GM18517 (cell line): Measurements from ENCODE around the gene ANKRD13C.
"Not testable (repeated sequence)": the region's sequence is repeated elsewhere in the genome, so short reads cannot be mapped to it uniquely, and the experiment has no call there.

ENCODE experiments used
- ATAC-seq: cut with Tn5 transposase; IDR thresholded peaks from one replicate; pipeline ENCODE4 v1.9.1; 2021; ENCODE audit warnings: mild to moderate bottlenecking, moderate library complexity; ENCODE audit not compliant: unreplicated experiment

ANKRD13C gene

GRCh38 chr1:70361727-70362398 is 7.3 kb upstream of the ANKRD13C start:
- no peak for ATAC-seq

DNA sequence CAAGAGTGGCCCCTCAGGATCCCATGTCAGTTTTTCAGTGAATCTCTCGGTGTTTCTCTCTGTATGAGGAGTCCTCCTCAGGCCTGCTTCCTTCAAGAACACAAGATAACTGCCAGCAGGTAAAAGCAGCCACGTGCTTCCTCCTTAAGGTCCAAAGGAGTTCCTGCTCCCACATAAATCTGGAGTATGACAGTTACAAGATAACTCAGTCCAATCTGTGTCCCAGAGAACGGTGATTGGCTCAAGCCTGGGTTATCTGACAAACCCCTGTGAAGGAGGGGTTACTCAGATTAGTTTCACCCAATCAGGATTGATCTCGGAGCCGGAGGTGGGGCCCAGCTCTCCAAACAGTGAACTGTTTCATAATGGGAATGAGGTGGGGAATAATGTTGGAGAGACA is 5.8 kb upstream of the ANKRD13C start:
- ATAC-seq = no peak

- ATAC-seq = peak; percentile 49
These were observed 4.5 kb upstream of the ANKRD13C start for GRCh38 chr1:70358921-70359564.

GRCh38 chr1:70355920-70356319 is 1.4 kb upstream of the ANKRD13C start:
- no peak for ATAC-seq

DNA sequence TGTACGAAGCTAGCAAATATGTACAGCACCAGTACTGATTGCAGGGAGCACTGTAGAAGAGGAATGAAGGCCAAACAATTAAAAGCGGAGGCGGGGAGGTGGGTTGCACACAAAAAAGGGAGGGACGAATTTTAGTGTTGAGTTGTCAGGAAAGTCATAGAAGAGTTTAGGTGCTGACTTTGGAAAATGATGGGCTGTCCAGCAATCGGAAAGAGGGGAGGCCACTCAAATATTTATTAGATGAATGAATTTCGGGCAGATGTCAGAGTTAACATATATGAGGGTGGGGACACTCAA is 537 bp upstream of the ANKRD13C start:
- ATAC-seq = no peak

- peak; percentile 34 for ATAC-seq
These were observed 756 bp downstream of the ANKRD13C start for GRCh38 chr1:70353601-70354331.

DNA sequence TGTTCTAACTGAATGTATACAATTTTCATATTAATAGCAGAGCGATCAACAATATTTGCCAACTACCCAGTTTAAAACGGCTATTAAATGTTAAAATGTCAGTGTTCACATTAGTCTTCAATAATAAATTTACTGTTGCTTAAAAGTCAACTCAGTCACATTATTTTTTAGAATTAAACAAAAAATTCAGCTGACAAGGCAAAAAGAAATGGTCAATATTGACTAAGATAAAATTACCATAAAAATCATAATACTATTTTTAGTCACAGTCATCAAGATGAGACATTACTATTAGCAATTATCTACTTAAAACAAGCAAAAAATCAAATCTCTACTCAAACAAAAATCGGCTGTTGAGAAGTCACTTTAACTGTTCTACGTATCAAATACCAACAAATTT is 1.5 kb downstream of the ANKRD13C start:
- ATAC-seq = no peak

GRCh38 chr1:70349799-70350198 is 4.7 kb downstream of the ANKRD13C start:
- ATAC-seq = not testable (repeated sequence)

DNA sequence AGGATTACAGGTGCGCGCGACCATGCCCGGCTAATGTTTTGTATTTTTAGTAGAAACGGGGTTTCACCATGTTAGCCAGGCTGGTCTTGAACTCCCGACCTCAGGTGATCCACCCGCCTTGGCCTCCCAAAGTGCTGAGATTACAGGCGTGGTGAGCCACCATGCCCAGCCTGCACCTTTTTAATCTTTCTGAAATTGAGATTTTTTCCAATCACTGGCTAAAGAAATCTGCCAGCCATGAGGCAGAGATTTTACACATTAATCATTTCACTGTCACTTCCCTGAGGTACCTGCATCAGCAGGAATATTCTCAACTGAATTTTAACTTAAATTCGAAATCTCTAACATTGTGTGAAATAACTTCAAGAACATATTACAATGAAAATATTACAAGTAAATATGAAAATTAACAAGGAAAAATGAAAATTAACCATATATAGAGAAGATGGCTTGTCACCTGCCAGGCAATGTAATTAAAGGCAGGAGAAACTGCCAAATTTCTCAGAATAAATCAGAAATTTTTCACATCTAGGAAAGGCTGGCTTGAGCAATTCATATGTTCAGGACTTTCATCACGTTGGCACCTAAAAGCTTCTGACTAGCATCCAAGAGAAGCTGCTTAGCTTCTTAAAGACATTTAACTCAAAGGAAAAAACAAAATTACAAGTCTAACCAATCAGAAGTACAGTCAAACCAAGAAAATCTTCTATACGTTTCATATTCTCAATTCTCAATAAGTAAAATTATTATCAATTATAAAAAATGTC is 5.9 kb downstream of the ANKRD13C start:
- ATAC-seq = no peak

DNA sequence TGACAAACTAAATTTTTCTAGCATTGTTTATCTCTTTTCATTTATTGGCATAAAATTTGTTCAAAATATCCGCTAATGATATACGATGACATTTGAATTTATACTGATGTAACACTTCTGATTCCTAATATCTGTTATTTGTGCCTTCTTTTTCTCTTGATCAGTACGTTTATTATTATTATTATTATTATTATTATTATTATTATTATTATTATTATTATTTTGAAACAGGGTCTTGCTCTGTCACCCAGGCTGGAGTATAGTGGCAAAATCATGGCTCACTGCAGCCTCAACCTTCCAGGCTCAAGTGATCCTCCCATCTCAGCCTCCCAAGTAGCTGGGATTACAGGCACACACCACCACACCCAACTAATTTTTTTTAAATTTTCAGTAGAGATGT is 14.9 kb downstream of the ANKRD13C start:
- not testable (repeated sequence) for ATAC-seq

DNA sequence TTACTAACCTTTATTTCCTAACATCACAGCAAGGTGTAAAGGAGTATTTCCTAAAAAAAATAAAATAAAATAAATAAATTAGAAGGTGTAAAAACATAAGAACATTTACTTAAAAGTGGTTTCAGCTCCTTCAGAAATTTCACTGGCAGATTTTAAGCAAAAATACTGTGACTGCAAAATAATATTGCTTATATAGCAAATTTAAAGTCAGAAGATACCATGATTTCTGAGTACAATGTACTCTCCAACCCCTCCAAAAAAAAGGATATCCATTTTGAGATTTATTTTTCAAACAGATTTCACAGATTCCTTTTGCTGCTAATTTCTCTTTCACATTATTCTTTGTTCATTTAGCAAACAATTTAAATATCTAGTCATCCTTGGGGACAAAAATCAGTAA is 18.5 kb downstream of the ANKRD13C start:
- no peak for ATAC-seq

GRCh38 chr1:70334436-70334835 is 20.1 kb downstream of the ANKRD13C start:
- ATAC-seq = no peak

GRCh38 chr1:70333245-70333644 is 21.3 kb downstream of the ANKRD13C start:
- ATAC-seq = no peak

DNA sequence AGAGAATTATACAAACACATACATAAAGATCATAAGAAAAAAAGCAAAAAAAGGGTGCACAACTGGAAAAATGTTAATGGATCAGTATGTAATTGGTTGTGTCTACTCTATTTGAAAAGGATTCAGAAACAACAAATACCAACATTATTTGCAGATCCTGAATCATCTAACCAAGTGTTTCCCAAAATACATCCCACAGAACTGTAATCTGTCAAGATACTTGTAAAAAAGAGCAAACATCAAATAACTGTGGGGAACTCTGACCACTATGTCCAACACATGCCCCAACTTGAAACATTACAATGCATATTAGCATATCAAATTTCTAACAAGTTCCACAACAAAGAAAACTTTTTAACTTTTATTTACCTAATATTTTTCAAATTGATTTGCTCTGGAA is 22.6 kb downstream of the ANKRD13C start:
- ATAC-seq = no peak

DNA sequence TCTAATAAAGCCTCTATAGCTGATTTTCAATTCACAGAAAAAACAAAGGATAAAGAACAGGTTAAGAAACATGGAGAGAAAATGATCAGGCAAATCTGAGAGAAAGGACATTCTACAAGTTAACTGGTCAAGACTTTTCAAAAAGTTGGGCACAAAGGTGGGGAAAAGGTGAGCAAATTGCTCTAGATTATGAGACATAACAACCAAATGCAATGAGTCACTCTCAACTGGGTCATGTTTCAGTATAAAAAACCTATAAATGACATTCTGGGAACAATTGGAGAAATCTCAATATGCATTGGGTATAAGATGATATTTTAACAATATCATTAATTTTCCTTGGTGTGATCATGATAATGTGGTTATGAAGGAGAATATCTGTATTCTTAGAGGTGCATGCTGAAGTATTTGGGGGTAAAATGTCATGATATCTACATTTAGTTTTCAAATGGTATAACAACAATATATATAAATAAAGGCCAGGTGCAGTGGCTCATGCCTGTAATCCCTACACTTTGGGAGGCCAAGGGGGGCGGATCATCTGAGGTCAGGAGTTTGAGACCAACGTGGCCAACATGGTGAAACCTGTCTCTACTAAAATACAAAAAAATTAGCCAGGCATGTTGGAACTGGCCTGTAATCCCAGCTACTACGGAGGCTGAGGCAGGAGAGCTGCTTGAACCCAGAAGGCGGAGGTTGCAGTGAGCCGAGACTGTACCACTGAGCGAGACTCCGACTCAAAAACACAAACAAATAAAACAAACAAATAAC is 27.0 kb downstream of the ANKRD13C start:
- no peak for ATAC-seq

DNA sequence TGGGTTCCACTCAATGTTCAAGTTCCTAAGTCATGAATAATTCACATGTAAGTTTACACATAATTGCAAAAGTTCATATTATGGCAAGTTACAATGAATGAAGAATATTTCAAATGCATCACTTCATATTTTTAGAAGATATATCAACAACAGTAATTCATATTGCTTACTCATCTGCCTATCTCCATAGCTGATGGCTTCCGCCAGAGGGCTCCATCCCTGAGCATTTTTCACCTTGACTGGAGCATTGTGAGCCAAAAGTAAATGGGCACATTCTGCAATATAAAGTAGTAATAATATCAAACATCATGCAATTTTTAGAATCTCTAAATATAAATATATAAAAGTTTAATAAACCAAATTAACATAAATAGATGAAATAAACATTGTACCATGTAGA is 29.8 kb downstream of the ANKRD13C start:
- ATAC-seq = no peak

GRCh38 chr1:70319750-70320149 is 34.8 kb downstream of the ANKRD13C start:
- ATAC-seq = no peak

DNA sequence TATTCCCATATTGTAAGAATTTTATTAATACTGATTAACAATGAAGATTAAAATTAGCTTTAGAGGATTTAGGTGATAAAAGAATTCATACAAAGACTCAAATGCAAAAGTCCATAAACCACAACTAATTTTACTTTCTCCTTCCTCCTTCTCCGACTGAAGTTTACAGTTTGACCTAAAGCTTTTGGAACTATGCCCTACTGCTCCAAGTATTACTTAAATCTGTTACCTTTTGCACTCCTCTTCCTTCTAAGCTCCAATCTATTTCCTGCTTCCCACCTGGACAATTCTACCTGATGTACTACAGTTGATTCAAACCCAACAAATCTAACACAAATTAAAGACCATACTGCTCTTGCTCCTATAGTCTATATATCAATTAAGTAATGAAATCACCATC is 36.3 kb downstream of the ANKRD13C start:
- ATAC-seq = no peak

GRCh38 chr1:70317087-70317486 is 37.4 kb downstream of the ANKRD13C start:
- no peak for ATAC-seq

GRCh38 chr1:70315782-70316181 is 38.7 kb downstream of the ANKRD13C start:
- ATAC-seq = no peak
